Esophagus muscularis mucosa (tissue), 3 donors: ENCODE measurements around the gene CNPPD1.

Experiments used
- CTCF ChIP-seq, 3 experiments: fragments of 200-600 bp in 2 of 3; fragments of 450-650 bp in 1 of 3; sonication (generic) in 2 of 3; IDR thresholded peaks; one replicate each; pipeline ENCODE4 v1.5.1; 2017 to 2019; ENCODE audit warnings: antibody characterized with exemption in 3 of 3, mild to moderate bottlenecking in 2 of 3, moderate library complexity in 1 of 3
- POLR2A ChIP-seq: fragments of 450-650 bp; IDR thresholded peaks from one replicate; pipeline ENCODE4 v1.6.1; 2017; ENCODE audit warnings: antibody characterized with exemption, moderate library complexity, mild to moderate bottlenecking, low read depth

GRCh38 chr2:219184121-219184520, 7.4 kb upstream of the CNPPD1 start:
- no peak for TF ChIP-seq CTCF (IDR thresholded peaks at IDR 0.05)
- TF ChIP-seq POLR2A = no peak
